HG02970 (cell line): Measurements from ENCODE around the gene LITAF.
"Not testable (repeated sequence)": the region's sequence is repeated elsewhere in the genome, so short reads cannot be mapped to it uniquely, and the experiment has no call there.

Experiments
- ATAC-seq: cut with Tn5 transposase; IDR thresholded peaks from one replicate; pipeline ENCODE4 v1.9.1; 2021; ENCODE audit warnings: mild to moderate bottlenecking, moderate library complexity, moderate number of reproducible peaks; ENCODE audit not compliant: unreplicated experiment, low FRiP score

LITAF gene

GRCh38 chr16:11530171-11530940 lies 56.4 kb downstream of the LITAF start:
- ATAC-seq, result no peak

- ATAC-seq, result no peak
These were observed 57.4 kb downstream of the LITAF start for GRCh38 chr16:11529285-11529684.

- ATAC-seq, result no peak
These were observed 58.7 kb downstream of the LITAF start for GRCh38 chr16:11528053-11528452.

- ATAC-seq, result no peak
These were observed 59.9 kb downstream of the LITAF start for GRCh38 chr16:11526655-11527350.

GRCh38 chr16:11524098-11524760 lies 62.5 kb downstream of the LITAF start:
- no peak for ATAC-seq

GRCh38 chr16:11521055-11521454 lies 65.7 kb downstream of the LITAF start:
- no peak for ATAC-seq

- no peak for ATAC-seq
These were observed 66.3 kb downstream of the LITAF start for GRCh38 chr16:11520442-11520841.

- no peak for ATAC-seq
These were observed 68.8 kb downstream of the LITAF start for GRCh38 chr16:11517961-11518360.

GRCh38 chr16:11515540-11516430 lies 70.9 kb downstream of the LITAF start:
- no peak for ATAC-seq

- no peak for ATAC-seq
These were observed 72.4 kb downstream of the LITAF start for GRCh38 chr16:11514283-11514682.

GRCh38 chr16:11513366-11513765 lies 73.4 kb downstream of the LITAF start:
- not testable (repeated sequence) for ATAC-seq

GRCh38 chr16:11511801-11512200 lies 74.9 kb downstream of the LITAF start:
- no peak for ATAC-seq

- ATAC-seq, result no peak
These were observed 75.4 kb downstream of the LITAF start for GRCh38 chr16:11511328-11511727.

- no peak for ATAC-seq
These were observed 76.3 kb downstream of the LITAF start for GRCh38 chr16:11510178-11510973.

- no peak for ATAC-seq
These were observed 78.7 kb downstream of the LITAF start for GRCh38 chr16:11507991-11508390.

GRCh38 chr16:11507350-11507749 lies 79.4 kb downstream of the LITAF start:
- no peak for ATAC-seq

GRCh38 chr16:11506741-11507305 lies 79.9 kb downstream of the LITAF start:
- no peak for ATAC-seq

GRCh38 chr16:11504261-11504660 lies 82.5 kb downstream of the LITAF start:
- ATAC-seq, result not testable (repeated sequence)

GRCh38 chr16:11503566-11503965 lies 83.2 kb downstream of the LITAF start:
- ATAC-seq, result no peak
